LNCAP (cell line): ENCODE results near the gene ZNF407.

Source experiments
- CTCF ChIP-seq: fragments of 450-650 bp; IDR thresholded peaks from 2 replicates; pipeline ENCODE4 v1.5.1; 2017; ENCODE audit warnings: mild to moderate bottlenecking

Gene ZNF407

GRCh38 chr18:74665346-74665745 is 67.7 kb downstream of the ZNF407 start:
- TF ChIP-seq CTCF: no peak

- TF ChIP-seq CTCF: no peak
Measured at GRCh38 chr18:74665905-74666304, 68.2 kb downstream of the ZNF407 start.

- TF ChIP-seq CTCF: no peak
Measured at GRCh38 chr18:74669136-74669798, 71.6 kb downstream of the ZNF407 start.

GRCh38 chr18:74672371-74672770 is 74.7 kb downstream of the ZNF407 start:
- no peak for TF ChIP-seq CTCF

- no peak for TF ChIP-seq CTCF
Measured at GRCh38 chr18:74674487-74674886, 76.8 kb downstream of the ZNF407 start.

- TF ChIP-seq CTCF: no peak
Measured at GRCh38 chr18:74679006-74679678, 81.5 kb downstream of the ZNF407 start.

- no peak for TF ChIP-seq CTCF
Measured at GRCh38 chr18:74679679-74680076, 82.0 kb downstream of the ZNF407 start.
